K562 (cell line): ENCODE data around the gene MATN4. TPM values are rescaled to one million over a fixed set of nuclear protein-coding genes. Genes with fewer than 3 reads are reported as not detected.
A peak's percentile ranks its signal among the peaks of the same experiment; 100 is the strongest.

Experiments
- ATF3 ChIP-seq, 2 experiments: fragments of 450-650 bp in 1 of 2; sonication (generic) in 1 of 2; formaldehyde crosslinking in 1 of 2; IDR thresholded peaks in 1 of 2; conservative IDR thresholded peaks in 1 of 2; 2 replicates each; pipeline versions ENCODE4 v1.6.1 to v1.8.1; 2016 to 2023; ENCODE audit warnings: mild to moderate bottlenecking in 2 of 2, moderate library complexity in 2 of 2, inconsistent platforms in 1 of 2, missing genetic modification reagents in 1 of 2
- BCOR ChIP-seq: fragments of 450-650 bp; IDR thresholded peaks from 2 replicates; pipeline ENCODE4 v1.6.1; 2016
- FOXO4 ChIP-seq: fragments of 450-650 bp; formaldehyde crosslinking; IDR thresholded peaks from 2 replicates; pipeline ENCODE4 v1.4.0; 2020; ENCODE audit warnings: mild to moderate bottlenecking, moderate library complexity
- HOXB6 ChIP-seq: fragments of 250-450 bp; sonication (Bioruptor Pico); IDR thresholded peaks from 2 replicates; pipeline ENCODE4 v1.5.1; 2022; ENCODE audit warnings: mild to moderate bottlenecking, borderline replicate concordance
- LCOR ChIP-seq: sonication (generic); formaldehyde crosslinking; IDR thresholded peaks from 2 replicates; pipeline ENCODE4 v1.8.0; 2022; ENCODE audit warnings: mild to moderate bottlenecking, missing genetic modification reagents
- MYC ChIP-seq, 2 experiments: fragments of 250-450 bp in 1 of 2; sonication (Bioruptor Pico) in 1 of 2; IDR thresholded peaks; 2 replicates each; pipeline versions ENCODE4 v1.5.1 to v1.6.1; 2012 to 2021; ENCODE audit warnings: low read depth in 2 of 2, borderline replicate concordance in 1 of 2, improper control_type of control experiment in 1 of 2, low read length in 1 of 2, mild to moderate bottlenecking in 1 of 2, moderate library complexity in 1 of 2
- PHF21A ChIP-seq: fragments of 450-650 bp; IDR thresholded peaks from 2 replicates; pipeline ENCODE4 v1.6.1; 2017; ENCODE audit warnings: low read depth, borderline replicate concordance
- PML ChIP-seq: IDR thresholded peaks from 2 replicates; pipeline ENCODE4 v1.6.1; 2012; ENCODE audit warnings: low read length, inconsistent platforms
- RBFOX2 ChIP-seq: fragments of 200-400 bp; formaldehyde crosslinking; IDR thresholded peaks from 2 replicates; pipeline ENCODE4 v1.6.1; 2017; ENCODE audit warnings: low read depth, mild to moderate bottlenecking, low read length, moderate library complexity
- RERE ChIP-seq: sonication (generic); formaldehyde crosslinking; IDR thresholded peaks from 2 replicates; pipeline ENCODE4 v1.8.0; 2023; ENCODE audit warnings: missing genetic modification reagents, mild to moderate bottlenecking, borderline replicate concordance
- SMAD2 ChIP-seq: fragments of 150-350 bp; IDR thresholded peaks from 2 replicates; pipeline ENCODE4 v1.6.1; 2014; ENCODE audit warnings: low read depth, mild to moderate bottlenecking, low read length
- SRSF3 ChIP-seq: fragments of 200-400 bp; formaldehyde crosslinking; IDR thresholded peaks from 2 replicates; pipeline ENCODE4 v1.6.1; 2016; ENCODE audit warnings: mild to moderate bottlenecking, low read length, moderate library complexity; ENCODE audit not compliant: insufficient read depth
- ZNF217 ChIP-seq: sonication (generic); formaldehyde crosslinking; IDR thresholded peaks from 2 replicates; pipeline ENCODE4 v1.8.0; 2022; ENCODE audit warnings: mild to moderate bottlenecking, missing genetic modification reagents
- ZNF408 ChIP-seq: fragments of 250-450 bp; sonication (Bioruptor Pico); IDR thresholded peaks from 2 replicates; pipeline ENCODE4 v1.4.0; 2020; ENCODE audit warnings: low read depth, mild to moderate bottlenecking, moderate library complexity
- polyA plus RNA-seq, 8 experiments: library from polyadenylated mRNA; depleted of rRNA in 4 of 8; stranded (reverse) in 5 of 8; unstranded in 3 of 8; fragments of >200 nt; fragmentation: Nextera tagmentation in 2 of 8; fragmentation: Illumina TruSeq in 1 of 8; extraction: Ambion mirVana in 2 of 8; extraction: Trizol in 1 of 8; gene quantifications; 2 replicates each; pipeline versions ENCODE4 v1.2.1 to v1.2.3, GENCODE V29; 2011 to 2014; ENCODE audit warnings: inconsistent platforms in 1 of 8, missing spikeins in 1 of 8
- total RNA-seq, 7 experiments: library from RNA; depleted of rRNA in 6 of 7; stranded (reverse); fragments of >200 nt in 6 of 7; fragmentation: Illumina TruSeq in 2 of 7; extraction: Trizol in 2 of 7; gene quantifications; 2 replicates each; pipeline versions ENCODE4 v1.2.1 to v1.2.3, GENCODE V29; 2011 to 2021; ENCODE audit warnings: low replicate concordance in 1 of 7
- TF ChIP-seq, protein P1 (sequence below): fragments of 250-450 bp; sonication (Bioruptor Pico); IDR thresholded peaks from 2 replicates; pipeline ENCODE4 v1.4.0; 2020
- TF ChIP-seq, protein P2 (sequence below): fragments of 450-650 bp; IDR thresholded peaks from 2 replicates; pipeline ENCODE4 v1.7.1; 2018; ENCODE audit warnings: mild to moderate bottlenecking, low read depth; ENCODE audit not compliant: partially characterized antibody

The MATN4 gene
- total and polyA plus RNA-seq, 9 of the 15 experiments (the other 6 are each of a cell fraction or from before 2014, with no cell fraction given): 0.09 TPM; not detected in 8

GRCh38 chr20:45322952-45323383 lies 14.9 kb upstream of the MATN4 start (continued):
- TF ChIP-seq RERE (CRISPR knock-in tag) (no peak), ZNF217 (CRISPR knock-in tag) (no peak), ZNF408 (CRISPR knock-in tag) (no peak), PHF21A (no peak), RBFOX2 (no peak), MYC (IDR thresholded peaks at IDR 0.05; ENCODE audit: low read depth, low read length) (peak; percentile 67), MYC (CRISPR knock-in tag; IDR thresholded peaks at IDR 0.05; ENCODE audit: borderline replicate concordance, low read depth) (no peak), ATF3 (IDR thresholded peaks at IDR 0.05) (no peak), ATF3 (CRISPR knock-in tag; conservative IDR thresholded peaks at IDR 0.05) (no peak), LCOR (CRISPR knock-in tag) (no peak), PML (no peak), HOXB6 (CRISPR knock-in tag) (no peak), BCOR (no peak), FOXO4 (no peak), SMAD2 (no peak), SRSF3 (no peak)
- TF ChIP-seq, protein P1, sequence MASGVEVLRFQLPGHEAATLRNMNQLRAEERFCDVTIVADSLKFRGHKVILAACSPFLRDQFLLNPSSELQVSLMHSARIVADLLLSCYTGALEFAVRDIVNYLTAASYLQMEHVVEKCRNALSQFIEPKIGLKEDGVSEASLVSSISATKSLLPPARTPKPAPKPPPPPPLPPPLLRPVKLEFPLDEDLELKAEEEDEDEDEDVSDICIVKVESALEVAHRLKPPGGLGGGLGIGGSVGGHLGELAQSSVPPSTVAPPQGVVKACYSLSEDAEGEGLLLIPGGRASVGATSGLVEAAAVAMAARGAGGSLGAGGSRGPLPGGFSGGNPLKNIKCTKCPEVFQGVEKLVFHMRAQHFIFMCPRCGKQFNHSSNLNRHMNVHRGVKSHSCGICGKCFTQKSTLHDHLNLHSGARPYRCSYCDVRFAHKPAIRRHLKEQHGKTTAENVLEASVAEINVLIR (CRISPR knock-in tag): no peak
- TF ChIP-seq, protein P2, sequence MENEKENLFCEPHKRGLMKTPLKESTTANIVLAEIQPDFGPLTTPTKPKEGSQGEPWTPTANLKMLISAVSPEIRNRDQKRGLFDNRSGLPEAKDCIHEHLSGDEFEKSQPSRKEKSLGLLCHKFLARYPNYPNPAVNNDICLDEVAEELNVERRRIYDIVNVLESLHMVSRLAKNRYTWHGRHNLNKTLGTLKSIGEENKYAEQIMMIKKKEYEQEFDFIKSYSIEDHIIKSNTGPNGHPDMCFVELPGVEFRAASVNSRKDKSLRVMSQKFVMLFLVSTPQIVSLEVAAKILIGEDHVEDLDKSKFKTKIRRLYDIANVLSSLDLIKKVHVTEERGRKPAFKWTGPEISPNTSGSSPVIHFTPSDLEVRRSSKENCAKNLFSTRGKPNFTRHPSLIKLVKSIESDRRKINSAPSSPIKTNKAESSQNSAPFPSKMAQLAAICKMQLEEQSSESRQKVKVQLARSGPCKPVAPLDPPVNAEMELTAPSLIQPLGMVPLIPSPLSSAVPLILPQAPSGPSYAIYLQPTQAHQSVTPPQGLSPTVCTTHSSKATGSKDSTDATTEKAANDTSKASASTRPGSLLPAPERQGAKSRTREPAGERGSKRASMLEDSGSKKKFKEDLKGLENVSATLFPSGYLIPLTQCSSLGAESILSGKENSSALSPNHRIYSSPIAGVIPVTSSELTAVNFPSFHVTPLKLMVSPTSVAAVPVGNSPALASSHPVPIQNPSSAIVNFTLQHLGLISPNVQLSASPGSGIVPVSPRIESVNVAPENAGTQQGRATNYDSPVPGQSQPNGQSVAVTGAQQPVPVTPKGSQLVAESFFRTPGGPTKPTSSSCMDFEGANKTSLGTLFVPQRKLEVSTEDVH: no peak
